ENCODE data around the gene OR8B4.

Gene OR8B4

DNA sequence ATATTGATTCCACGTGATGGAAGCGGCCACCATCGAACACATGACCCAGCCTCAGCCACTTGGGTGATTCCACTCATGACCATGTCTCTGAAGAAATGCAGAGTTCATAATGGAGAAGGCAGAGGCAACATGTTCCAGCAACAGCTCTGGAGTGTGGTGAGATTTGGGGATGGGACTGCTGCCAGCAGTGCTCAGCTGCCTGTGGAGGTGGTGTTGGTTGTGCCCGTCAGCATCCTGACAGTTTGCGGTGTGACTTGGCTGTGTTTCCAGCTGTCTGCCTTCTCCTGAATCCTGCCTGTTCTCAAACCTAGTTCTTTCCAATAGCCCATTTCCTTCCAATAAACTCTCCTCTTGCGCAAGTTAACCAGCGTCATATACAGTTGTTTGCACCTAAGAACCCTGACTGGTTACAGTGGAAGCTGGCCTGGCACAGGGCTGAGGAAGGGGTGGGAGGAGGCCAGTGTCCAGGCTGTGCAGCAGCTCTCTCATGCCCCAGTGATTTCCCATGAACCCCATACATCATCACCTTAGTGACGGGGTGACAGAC lies 42.8 kb upstream of the OR8B4 start:
- TF ChIP-seq SIN3A (IDR thresholded peaks at IDR 0.05; ENCODE audit: borderline replicate concordance, insufficient read depth, low read length) (no peak), POLR2AphosphoS5 (IDR thresholded peaks at IDR 0.05; ENCODE audit: low read depth, low read length) (no peak), FOXP2 (optimal IDR thresholded peaks at IDR 0.05; ENCODE audit: borderline replicate concordance, extremely low read depth, extremely low read length, insufficient read depth) (no peak), TAF1 (IDR thresholded peaks at IDR 0.05; ENCODE audit: borderline replicate concordance, insufficient read depth, low read length) (no peak)
- TF ChIP-seq, protein P1, sequence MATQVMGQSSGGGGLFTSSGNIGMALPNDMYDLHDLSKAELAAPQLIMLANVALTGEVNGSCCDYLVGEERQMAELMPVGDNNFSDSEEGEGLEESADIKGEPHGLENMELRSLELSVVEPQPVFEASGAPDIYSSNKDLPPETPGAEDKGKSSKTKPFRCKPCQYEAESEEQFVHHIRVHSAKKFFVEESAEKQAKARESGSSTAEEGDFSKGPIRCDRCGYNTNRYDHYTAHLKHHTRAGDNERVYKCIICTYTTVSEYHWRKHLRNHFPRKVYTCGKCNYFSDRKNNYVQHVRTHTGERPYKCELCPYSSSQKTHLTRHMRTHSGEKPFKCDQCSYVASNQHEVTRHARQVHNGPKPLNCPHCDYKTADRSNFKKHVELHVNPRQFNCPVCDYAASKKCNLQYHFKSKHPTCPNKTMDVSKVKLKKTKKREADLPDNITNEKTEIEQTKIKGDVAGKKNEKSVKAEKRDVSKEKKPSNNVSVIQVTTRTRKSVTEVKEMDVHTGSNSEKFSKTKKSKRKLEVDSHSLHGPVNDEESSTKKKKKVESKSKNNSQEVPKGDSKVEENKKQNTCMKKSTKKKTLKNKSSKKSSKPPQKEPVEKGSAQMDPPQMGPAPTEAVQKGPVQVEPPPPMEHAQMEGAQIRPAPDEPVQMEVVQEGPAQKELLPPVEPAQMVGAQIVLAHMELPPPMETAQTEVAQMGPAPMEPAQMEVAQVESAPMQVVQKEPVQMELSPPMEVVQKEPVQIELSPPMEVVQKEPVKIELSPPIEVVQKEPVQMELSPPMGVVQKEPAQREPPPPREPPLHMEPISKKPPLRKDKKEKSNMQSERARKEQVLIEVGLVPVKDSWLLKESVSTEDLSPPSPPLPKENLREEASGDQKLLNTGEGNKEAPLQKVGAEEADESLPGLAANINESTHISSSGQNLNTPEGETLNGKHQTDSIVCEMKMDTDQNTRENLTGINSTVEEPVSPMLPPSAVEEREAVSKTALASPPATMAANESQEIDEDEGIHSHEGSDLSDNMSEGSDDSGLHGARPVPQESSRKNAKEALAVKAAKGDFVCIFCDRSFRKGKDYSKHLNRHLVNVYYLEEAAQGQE (IDR thresholded peaks at IDR 0.05; ENCODE audit: insufficient read depth in 1 of 2, low read depth in 2 of 2, low read length in 2 of 2) = no peak

DNA sequence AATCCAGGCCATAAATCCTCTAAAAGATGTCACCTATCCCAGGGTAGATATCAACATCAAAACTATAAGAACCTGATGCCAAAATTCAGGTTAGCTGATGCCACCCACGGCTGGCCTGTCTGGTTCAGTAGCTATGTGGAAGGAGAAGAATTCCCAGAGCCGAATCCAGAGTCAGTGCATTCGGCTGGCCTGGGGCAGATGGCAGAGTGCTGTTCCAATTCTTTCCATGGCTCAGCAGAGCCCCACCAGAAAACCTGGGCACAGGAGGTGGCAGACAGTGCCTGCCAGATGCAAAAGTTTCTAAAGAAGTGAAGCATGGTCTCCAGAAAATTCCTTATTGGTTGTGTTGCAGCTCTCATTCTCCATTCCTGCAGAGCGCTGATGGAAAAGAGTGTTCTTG lies 40.7 kb upstream of the OR8B4 start:
- no peak for TF ChIP-seq SIN3A (IDR thresholded peaks at IDR 0.05; ENCODE audit: borderline replicate concordance, insufficient read depth, low read length)
- TF ChIP-seq FOXP2 (optimal IDR thresholded peaks at IDR 0.05; ENCODE audit: borderline replicate concordance, extremely low read depth, extremely low read length, insufficient read depth) = no peak
- TF ChIP-seq TAF1 (IDR thresholded peaks at IDR 0.05; ENCODE audit: borderline replicate concordance, insufficient read depth, low read length) = no peak

DNA sequence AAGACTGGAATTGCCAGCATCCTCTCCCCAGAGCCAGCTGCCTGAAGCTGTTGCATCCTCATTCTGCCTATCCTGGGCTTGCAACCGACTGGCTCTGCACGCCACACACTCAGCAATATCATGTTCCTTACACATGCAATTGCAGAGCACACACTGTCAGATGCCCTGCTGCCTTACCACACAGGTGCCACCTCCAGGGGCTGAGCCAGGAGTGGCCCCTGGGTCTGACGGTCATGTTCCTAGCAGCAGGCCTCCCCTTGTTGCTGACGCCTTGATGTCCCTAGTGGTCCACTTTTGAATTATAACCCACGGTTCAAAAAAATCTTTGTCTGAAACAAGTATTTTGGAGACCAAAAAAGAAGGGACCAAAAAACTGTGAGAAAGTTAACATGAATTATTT lies 39.3 kb upstream of the OR8B4 start:
- TF ChIP-seq FOXP2 (optimal IDR thresholded peaks at IDR 0.05; ENCODE audit: borderline replicate concordance, extremely low read depth, extremely low read length, insufficient read depth) (no peak), SIN3A (IDR thresholded peaks at IDR 0.05; ENCODE audit: borderline replicate concordance, insufficient read depth, low read length) (no peak), POLR2AphosphoS5 (IDR thresholded peaks at IDR 0.05; ENCODE audit: low read depth, low read length) (no peak), TAF1 (IDR thresholded peaks at IDR 0.05; ENCODE audit: borderline replicate concordance, insufficient read depth, low read length) (no peak)
- TF ChIP-seq, protein P1 (IDR thresholded peaks at IDR 0.05; ENCODE audit: insufficient read depth in 1 of 2, low read depth in 2 of 2, low read length in 2 of 2) = no peak

DNA sequence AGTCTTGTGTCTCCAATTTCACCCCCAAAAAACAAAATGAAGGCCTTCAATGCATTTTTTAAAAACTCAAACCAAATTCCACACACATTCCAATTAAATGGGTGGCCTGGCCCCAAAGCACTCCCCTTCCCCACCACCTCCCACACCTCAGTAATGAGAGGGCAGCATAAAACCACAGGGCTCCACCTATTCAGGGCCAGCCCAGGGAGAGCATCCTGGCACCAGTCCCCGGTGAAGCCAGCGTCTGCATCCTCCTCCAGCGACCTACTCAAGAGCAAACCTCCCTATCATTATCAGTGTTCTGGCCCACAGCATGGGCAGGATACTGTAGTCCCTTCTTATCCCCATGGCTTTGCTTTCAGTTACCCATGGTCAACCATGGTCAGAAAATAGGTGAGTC lies 38.7 kb upstream of the OR8B4 start:
- TF ChIP-seq, protein P1 (IDR thresholded peaks at IDR 0.05; ENCODE audit: insufficient read depth in 1 of 2, low read depth in 2 of 2, low read length in 2 of 2) = no peak
- TF ChIP-seq SIN3A (IDR thresholded peaks at IDR 0.05; ENCODE audit: borderline replicate concordance, insufficient read depth, low read length) = no peak
- no peak for TF ChIP-seq POLR2AphosphoS5 (IDR thresholded peaks at IDR 0.05; ENCODE audit: low read depth, low read length)
- TF ChIP-seq FOXP2 (optimal IDR thresholded peaks at IDR 0.05; ENCODE audit: borderline replicate concordance, extremely low read depth, extremely low read length, insufficient read depth) = no peak
- no peak for TF ChIP-seq TAF1 (IDR thresholded peaks at IDR 0.05; ENCODE audit: borderline replicate concordance, insufficient read depth, low read length)

DNA sequence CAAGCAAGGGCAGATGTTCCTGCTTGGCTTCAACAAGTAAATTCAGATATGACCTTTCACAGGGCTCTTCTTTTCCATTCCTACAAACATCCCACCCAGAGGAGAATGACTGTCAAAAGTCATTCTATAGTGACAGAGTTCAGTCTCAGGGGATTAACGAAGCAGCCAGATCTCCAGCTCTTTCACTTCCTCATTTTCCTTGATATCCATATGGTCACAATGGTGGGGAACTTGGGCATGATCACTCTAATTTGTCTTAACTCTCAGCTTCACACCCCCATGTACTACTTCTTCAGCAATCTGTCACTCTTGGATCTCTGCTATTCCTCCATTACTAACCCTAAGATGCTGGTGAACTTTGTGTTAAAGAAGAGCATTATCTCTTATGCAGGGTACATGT lies 35.8 kb upstream of the OR8B4 start:
- no peak for TF ChIP-seq TAF1 (IDR thresholded peaks at IDR 0.05; ENCODE audit: borderline replicate concordance, insufficient read depth, low read length)
- no peak for TF ChIP-seq FOXP2 (optimal IDR thresholded peaks at IDR 0.05; ENCODE audit: borderline replicate concordance, extremely low read depth, extremely low read length, insufficient read depth)
- TF ChIP-seq, protein P1 (IDR thresholded peaks at IDR 0.05; ENCODE audit: insufficient read depth in 1 of 2, low read depth in 2 of 2, low read length in 2 of 2) = no peak
- no peak for TF ChIP-seq POLR2AphosphoS5 (IDR thresholded peaks at IDR 0.05; ENCODE audit: low read depth, low read length)
- no peak for TF ChIP-seq SIN3A (IDR thresholded peaks at IDR 0.05; ENCODE audit: borderline replicate concordance, insufficient read depth, low read length)

Data from PFSK-1 (cell line).